Neural progenitor cell (in vitro differentiated cells): ENCODE results near the gene SLC25A53. TPM values are rescaled to one million over a fixed set of nuclear protein-coding genes. Genes with fewer than 3 reads are reported as not detected.

Source experiments
- DNase-seq: peaks from one replicate; pipeline ENCODE4 v3.0.0-alpha.2; 2016; ENCODE audit warnings: low spot score
- H2AFZ ChIP-seq: fragments of 200-600 bp; sonication (generic); replicated peaks from 2 replicates; pipeline ENCODE4 v1.6.1; 2016; ENCODE audit warnings: antibody characterized with exemption
- H3F3A ChIP-seq: fragments of 200-600 bp; sonication (generic); 2 replicates; pipeline ENCODE4 v1.6.1; 2016; ENCODE audit warnings: antibody characterized with exemption, low read depth
- H3K27ac ChIP-seq: fragments of 200-600 bp; sonication (generic); 2 replicates; pipeline ENCODE4 v1.5.1; 2016; ENCODE audit warnings: mild to moderate bottlenecking
- H3K27me3 ChIP-seq: fragments of 200-600 bp; sonication (generic); 2 replicates; pipeline ENCODE4 v1.6.1; 2016; ENCODE audit warnings: mild to moderate bottlenecking, moderate library complexity
- H3K36me3 ChIP-seq: fragments of 200-600 bp; sonication (generic); 2 replicates; pipeline ENCODE4 v1.5.1; 2016
- H3K4me1 ChIP-seq: fragments of 200-600 bp; sonication (generic); 2 replicates; pipeline ENCODE4 v1.6.1; 2016; ENCODE audit warnings: mixed run types
- H3K4me2 ChIP-seq: fragments of 200-600 bp; sonication (generic); 2 replicates; pipeline ENCODE4 v1.6.1; 2016
- H3K4me3 ChIP-seq: fragments of 200-600 bp; sonication (generic); 2 replicates; pipeline ENCODE4 v1.5.1; 2016
- H3K79me2 ChIP-seq: fragments of 200-600 bp; sonication (generic); 2 replicates; pipeline ENCODE4 v1.6.1; 2016; ENCODE audit warnings: low read depth
- H3K9ac ChIP-seq: fragments of 200-600 bp; sonication (generic); 2 replicates; pipeline ENCODE4 v1.6.1; 2016
- H3K9me3 ChIP-seq: fragments of 200-600 bp; sonication (generic); 2 replicates; pipeline ENCODE4 v1.5.1; 2016; ENCODE audit warnings: low read depth
- H4K20me1 ChIP-seq: fragments of 200-600 bp; sonication (generic); 2 replicates; pipeline ENCODE4 v1.6.1; 2016; ENCODE audit warnings: low read depth
- H3K27ac Mint-ChIP-seq: 3 replicates; pipeline ENCODE4 v1.8.0; 2021; ENCODE audit warnings: mixed read lengths
- H3K27me3 Mint-ChIP-seq: 2 replicates; pipeline ENCODE4 v1.8.0; 2022; ENCODE audit warnings: low read depth, mild to moderate bottlenecking, inconsistent platforms, moderate library complexity, mixed read lengths; ENCODE audit not compliant: insufficient read depth
- H3K36me3 Mint-ChIP-seq: 3 replicates; pipeline ENCODE4 v1.8.0; 2021; ENCODE audit warnings: mixed read lengths
- H3K4me1 Mint-ChIP-seq: 3 replicates; pipeline ENCODE4 v1.8.0; 2021; ENCODE audit warnings: mixed read lengths
- H3K4me3 Mint-ChIP-seq: 3 replicates; pipeline ENCODE4 v1.8.0; 2021; ENCODE audit warnings: mild to moderate bottlenecking, moderate library complexity, mixed read lengths
- H3K9me3 Mint-ChIP-seq: 3 replicates; pipeline ENCODE4 v1.8.0; 2020; ENCODE audit warnings: mixed read lengths
- EZH2 ChIP-seq: fragments of 200-600 bp; sonication (generic); IDR thresholded peaks from 2 replicates; pipeline ENCODE4 v1.6.1; 2017; ENCODE audit warnings: antibody characterized with exemption, mild to moderate bottlenecking, moderate library complexity
- EZH2phosphoT487 ChIP-seq: fragments of 200-600 bp; sonication (generic); IDR thresholded peaks from 2 replicates; pipeline ENCODE4 v1.6.1; 2017; ENCODE audit warnings: antibody characterized with exemption
- total RNA-seq: library from RNA; depleted of rRNA; stranded (reverse); fragments of >200 nt; gene quantifications from 2 replicates; pipeline ENCODE4 v1.2.3, GENCODE V29; 2015; ENCODE audit warnings: low replicate concordance
- TF ChIP-seq, protein P1 (sequence below): fragments of 200-600 bp; sonication (generic); IDR thresholded peaks from 2 replicates; pipeline ENCODE4 v1.5.1; 2017; ENCODE audit warnings: antibody characterized with exemption, mild to moderate bottlenecking

The SLC25A53 gene
- total RNA-seq, 1 donor from 2014 or later = 4.0 TPM

DNA sequence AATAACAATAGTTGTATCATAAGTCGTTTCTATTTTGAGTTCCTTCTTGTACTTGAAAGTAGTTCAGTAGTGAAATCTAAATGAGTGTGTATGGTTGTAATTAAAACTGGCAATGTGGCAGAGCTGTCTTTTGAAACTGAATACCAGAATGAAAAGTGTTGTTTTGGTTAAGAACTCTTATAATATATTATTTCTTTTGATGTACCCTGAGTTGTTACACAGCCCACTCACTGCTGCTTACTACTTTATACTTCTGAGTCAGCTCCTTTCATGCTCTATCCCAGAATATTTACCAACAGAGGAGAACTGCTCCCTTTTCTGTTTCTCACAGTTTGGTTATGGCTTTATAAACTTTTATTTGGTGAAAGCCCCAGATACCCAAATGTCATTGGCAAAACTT, 38.2 kb upstream of the SLC25A53 start:
- Mint-ChIP-seq H3K4me3 (no peak overlapping the region), H3K27ac (no peak overlapping the region), H3K4me1 (no peaks in the 10 kb centered on the region), H3K27me3 (no peaks in the 10 kb centered on the region), H3K36me3 (peaks cover 12% of the 10 kb centered on the region), H3K9me3 (no peaks in the 10 kb centered on the region)
- Histone ChIP-seq H3K4me3 (no peak overlapping the region), H3K9ac (no peak overlapping the region), H3F3A (no peaks in the 10 kb centered on the region), H3K9me3 (no peaks in the 10 kb centered on the region), H3K27me3 (no peaks in the 10 kb centered on the region), H4K20me1 (no peaks in the 10 kb centered on the region), H3K4me2 (no peak overlapping the region), H3K4me1 (no peaks in the 10 kb centered on the region), H3K79me2 (no peaks in the 10 kb centered on the region), H2AFZ (no peak overlapping the region), H3K36me3 (no peaks in the 10 kb centered on the region), H3K27ac (no peak overlapping the region)
- TF ChIP-seq EZH2 (no peak), EZH2phosphoT487 (no peak)
- TF ChIP-seq, protein P1, sequence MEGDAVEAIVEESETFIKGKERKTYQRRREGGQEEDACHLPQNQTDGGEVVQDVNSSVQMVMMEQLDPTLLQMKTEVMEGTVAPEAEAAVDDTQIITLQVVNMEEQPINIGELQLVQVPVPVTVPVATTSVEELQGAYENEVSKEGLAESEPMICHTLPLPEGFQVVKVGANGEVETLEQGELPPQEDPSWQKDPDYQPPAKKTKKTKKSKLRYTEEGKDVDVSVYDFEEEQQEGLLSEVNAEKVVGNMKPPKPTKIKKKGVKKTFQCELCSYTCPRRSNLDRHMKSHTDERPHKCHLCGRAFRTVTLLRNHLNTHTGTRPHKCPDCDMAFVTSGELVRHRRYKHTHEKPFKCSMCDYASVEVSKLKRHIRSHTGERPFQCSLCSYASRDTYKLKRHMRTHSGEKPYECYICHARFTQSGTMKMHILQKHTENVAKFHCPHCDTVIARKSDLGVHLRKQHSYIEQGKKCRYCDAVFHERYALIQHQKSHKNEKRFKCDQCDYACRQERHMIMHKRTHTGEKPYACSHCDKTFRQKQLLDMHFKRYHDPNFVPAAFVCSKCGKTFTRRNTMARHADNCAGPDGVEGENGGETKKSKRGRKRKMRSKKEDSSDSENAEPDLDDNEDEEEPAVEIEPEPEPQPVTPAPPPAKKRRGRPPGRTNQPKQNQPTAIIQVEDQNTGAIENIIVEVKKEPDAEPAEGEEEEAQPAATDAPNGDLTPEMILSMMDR = no peak
- DNase-seq = no peak

DNA sequence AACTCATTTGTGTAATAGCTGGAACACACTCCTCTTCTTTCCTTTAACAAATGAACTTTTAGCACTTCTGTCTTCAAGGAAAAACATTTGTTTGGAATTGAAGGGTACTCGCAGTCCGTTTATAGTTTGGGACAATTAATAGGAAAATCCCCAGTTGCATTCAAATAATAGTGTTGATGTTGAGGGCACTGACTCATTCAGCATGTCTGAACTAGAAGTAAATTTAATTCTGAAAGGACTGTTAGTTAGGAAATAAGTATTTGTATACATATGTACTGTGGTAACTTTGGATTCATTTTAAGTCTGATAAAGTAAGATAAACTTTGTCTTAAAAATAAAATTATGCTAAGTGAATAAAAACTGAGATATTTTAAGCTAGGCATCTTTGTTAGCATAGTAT, 36.7 kb upstream of the SLC25A53 start:
- Mint-ChIP-seq H3K4me3 (no peak overlapping the region), H3K9me3 (no peaks in the 10 kb centered on the region), H3K4me1 (no peaks in the 10 kb centered on the region), H3K36me3 (peaks cover 24% of the 10 kb centered on the region), H3K27ac (no peak overlapping the region), H3K27me3 (no peaks in the 10 kb centered on the region)
- no peak overlapping the region for H3K27ac ChIP-seq
- no peaks in the 10 kb centered on the region for H3K36me3 ChIP-seq
- H3F3A ChIP-seq = no peaks in the 10 kb centered on the region
- no peaks in the 10 kb centered on the region for H3K79me2 ChIP-seq
- no peak overlapping the region for H3K4me2 ChIP-seq
- H3K4me1 ChIP-seq = no peaks in the 10 kb centered on the region
- H3K4me3 ChIP-seq = no peak overlapping the region
- H2AFZ ChIP-seq = no peak overlapping the region
- H4K20me1 ChIP-seq = no peaks in the 10 kb centered on the region
- no peak overlapping the region for H3K9ac ChIP-seq
- no peaks in the 10 kb centered on the region for H3K27me3 ChIP-seq
- TF ChIP-seq, protein P1 = no peak
- no peak for TF ChIP-seq EZH2phosphoT487
- TF ChIP-seq EZH2 = no peak
- H3K9me3 ChIP-seq = no peaks in the 10 kb centered on the region
- DNase-seq = no peak

DNA sequence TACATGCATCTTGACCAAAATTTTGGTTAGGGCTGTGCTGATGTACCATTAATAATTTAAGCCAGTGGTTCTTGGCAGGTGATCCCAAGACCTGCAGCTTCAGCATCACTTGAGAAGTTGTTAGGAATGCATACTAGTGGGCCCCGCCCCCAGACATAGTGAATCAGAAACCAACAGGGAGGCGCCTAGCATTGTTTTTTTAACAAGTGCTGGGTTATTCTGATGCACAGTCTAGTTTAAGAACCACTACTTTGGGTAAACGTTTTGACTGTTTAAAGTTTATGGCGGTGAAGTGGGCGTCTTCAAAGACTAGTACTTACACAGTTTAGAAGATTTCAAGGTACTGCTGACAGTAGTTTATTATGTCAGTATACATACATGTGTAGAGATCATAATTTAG, 33.0 kb upstream of the SLC25A53 start:
- no peaks in the 10 kb centered on the region for H3K27me3 Mint-ChIP-seq
- H3K36me3 Mint-ChIP-seq = peaks cover 30% of the 10 kb centered on the region
- no peak overlapping the region for H3K4me3 Mint-ChIP-seq
- no peaks in the 10 kb centered on the region for H3K4me1 Mint-ChIP-seq
- TF ChIP-seq EZH2phosphoT487 (no peak), EZH2 (no peak)
- TF ChIP-seq, protein P1 = no peak
- Histone ChIP-seq H4K20me1 (no peaks in the 10 kb centered on the region), H3K4me3 (no peak overlapping the region), H3F3A (no peaks in the 10 kb centered on the region), H3K79me2 (no peaks in the 10 kb centered on the region), H3K9me3 (no peaks in the 10 kb centered on the region), H3K27ac (no peak overlapping the region), H3K27me3 (no peaks in the 10 kb centered on the region), H3K4me1 (no peaks in the 10 kb centered on the region), H2AFZ (no peak overlapping the region), H3K4me2 (no peak overlapping the region), H3K9ac (no peak overlapping the region), H3K36me3 (peaks cover 4% of the 10 kb centered on the region)
- no peaks in the 10 kb centered on the region for H3K9me3 Mint-ChIP-seq
- H3K27ac Mint-ChIP-seq = no peak overlapping the region
- no peak for DNase-seq

DNA sequence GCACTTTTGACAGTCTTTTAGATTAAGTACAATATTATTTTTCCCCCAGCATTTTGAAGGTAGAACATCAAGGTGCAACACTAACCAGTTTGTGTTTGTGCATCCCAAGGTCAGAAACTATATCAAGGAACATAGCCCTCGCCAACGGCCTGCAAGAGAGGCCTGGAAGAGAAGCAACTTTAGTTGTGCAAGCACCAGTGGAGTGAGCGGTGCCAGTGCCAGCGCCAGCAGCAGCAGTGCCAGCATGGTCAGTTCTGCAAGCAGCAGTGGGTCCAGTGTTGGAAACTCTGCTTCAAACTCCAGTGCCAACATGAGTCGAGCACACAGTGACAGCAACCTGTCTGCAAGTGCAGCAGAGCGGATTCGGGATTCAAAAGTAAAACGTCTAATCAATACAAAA, 31.1 kb upstream of the SLC25A53 start:
- H3K9me3 Mint-ChIP-seq = no peaks in the 10 kb centered on the region
- no peak overlapping the region for H2AFZ ChIP-seq
- TF ChIP-seq EZH2 (no peak), EZH2phosphoT487 (no peak)
- TF ChIP-seq, protein P1 = no peak
- no peaks in the 10 kb centered on the region for H3K27me3 Mint-ChIP-seq
- no peak for DNase-seq
- H3K27me3 ChIP-seq = no peaks in the 10 kb centered on the region
- no peaks in the 10 kb centered on the region for H3F3A ChIP-seq
- H3K4me2 ChIP-seq = no peak overlapping the region
- peaks cover 4% of the 10 kb centered on the region for H3K36me3 ChIP-seq
- H3K27ac ChIP-seq = no peak overlapping the region
- no peaks in the 10 kb centered on the region for H3K9me3 ChIP-seq
- no peaks in the 10 kb centered on the region for H4K20me1 ChIP-seq
- no peaks in the 10 kb centered on the region for H3K79me2 ChIP-seq
- H3K9ac ChIP-seq = no peak overlapping the region
- peaks cover 37% of the 10 kb centered on the region for H3K36me3 Mint-ChIP-seq
- no peaks in the 10 kb centered on the region for H3K4me1 Mint-ChIP-seq
- H3K4me3 Mint-ChIP-seq = no peak overlapping the region
- no peak overlapping the region for H3K4me3 ChIP-seq
- H3K4me1 ChIP-seq = no peaks in the 10 kb centered on the region
- H3K27ac Mint-ChIP-seq = no peak overlapping the region
